Karpas-422 (cell line): Measurements from ENCODE around the gene DYNLL1. TPM values are rescaled to one million over a fixed set of nuclear protein-coding genes. Genes with fewer than 3 reads are reported as not detected.

ENCODE experiments used
- DNase-seq: peaks from one replicate; pipeline ENCODE4 v3.0.0-alpha.2; 2015
- H2AFZ ChIP-seq: fragments of 200-600 bp; sonication (generic); 2 replicates; pipeline ENCODE4 v1.6.1; 2014; ENCODE audit warnings: antibody characterized with exemption, low read length, mixed read lengths
- H3K27ac ChIP-seq: fragments of 200-600 bp; sonication (generic); 2 replicates; pipeline ENCODE4 v1.5.1; 2014; ENCODE audit warnings: mild to moderate bottlenecking, low read length, moderate library complexity
- H3K27me3 ChIP-seq: fragments of 200-600 bp; sonication (generic); 2 replicates; pipeline ENCODE4 v1.6.1; 2014; ENCODE audit warnings: low read length, mixed read lengths
- H3K36me3 ChIP-seq: fragments of 200-600 bp; sonication (generic); 2 replicates; pipeline ENCODE4 v1.6.1; 2014; ENCODE audit warnings: low read length, mixed read lengths; ENCODE audit not compliant: insufficient read depth
- H3K4me1 ChIP-seq: fragments of 200-600 bp; sonication (generic); 2 replicates; pipeline ENCODE4 v1.6.1; 2014; ENCODE audit warnings: mild to moderate bottlenecking, low read length, mixed read lengths
- H3K4me2 ChIP-seq: fragments of 200-600 bp; sonication (generic); 2 replicates; pipeline ENCODE4 v1.6.1; 2014; ENCODE audit warnings: low read length, low read depth, mild to moderate bottlenecking; ENCODE audit not compliant: poor library complexity, severe bottlenecking
- H3K4me3 ChIP-seq: fragments of 200-600 bp; sonication (generic); 2 replicates; pipeline ENCODE4 v1.5.1; 2014; ENCODE audit warnings: mild to moderate bottlenecking, antibody characterized with exemption, low read length, mixed read lengths
- H3K79me2 ChIP-seq: fragments of 200-600 bp; sonication (generic); 2 replicates; pipeline ENCODE4 v1.6.1; 2014; ENCODE audit warnings: mild to moderate bottlenecking, low read length, mixed read lengths
- H3K9ac ChIP-seq: fragments of 200-600 bp; sonication (generic); 2 replicates; pipeline ENCODE4 v1.6.0; 2014; ENCODE audit warnings: low read length
- H3K9me2 ChIP-seq: fragments of 200-600 bp; sonication (generic), shearing (Covaris generic); replicated peaks from 2 replicates; pipeline ENCODE4 v1.6.0; 2014; ENCODE audit warnings: mild to moderate bottlenecking, low read length, moderate library complexity; ENCODE audit not compliant: insufficient read depth
- H3K9me3 ChIP-seq: fragments of 300-700, 200-600 bp; sonication (generic); 2 replicates; pipeline ENCODE4 v1.6.1; 2014; ENCODE audit warnings: low read length, mixed read lengths
- H4K20me1 ChIP-seq: fragments of 200-600 bp; sonication (generic); 2 replicates; pipeline ENCODE4 v1.6.1; 2014; ENCODE audit warnings: mild to moderate bottlenecking, antibody characterized with exemption, low read length, low read depth; ENCODE audit not compliant: insufficient read depth
- total RNA-seq: library from RNA; depleted of rRNA; stranded (reverse); fragments of >200 nt; shearing (Covaris generic); gene quantifications from 2 replicates; pipeline ENCODE4 v1.2.3, GENCODE V29; 2014; ENCODE audit warnings: low replicate concordance

The DYNLL1 gene
- total RNA-seq, 1 experiment from 2014 or later = 308 TPM

DNA sequence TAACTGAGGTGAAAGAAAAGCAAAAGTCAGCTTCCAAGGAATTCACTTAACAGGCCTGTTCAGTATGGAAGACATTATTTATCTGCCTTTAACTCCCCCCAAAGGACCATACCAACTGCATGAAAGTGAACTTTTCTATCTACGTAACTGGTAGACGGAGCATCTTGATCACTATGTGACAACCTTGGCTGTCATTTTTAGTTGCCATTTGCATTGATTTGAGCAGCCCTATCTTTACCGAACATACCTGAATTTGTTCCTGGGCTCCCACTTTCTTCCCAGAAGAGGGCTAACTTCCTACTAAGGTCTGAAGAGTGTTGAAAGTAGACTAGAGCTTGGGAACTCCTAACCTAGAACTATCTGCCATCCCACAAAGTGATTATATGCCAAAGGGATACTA lies 35.8 kb upstream of the DYNLL1 start:
- no peak overlapping the region for H3K27ac ChIP-seq
- H3K4me3 ChIP-seq = no peak overlapping the region
- no peak overlapping the region for H3K4me2 ChIP-seq
- H3K9me3 ChIP-seq = no peaks in the 10 kb centered on the region
- no peaks in the 10 kb centered on the region for H3K9me2 ChIP-seq
- H3K79me2 ChIP-seq = peaks cover 22% of the 10 kb centered on the region
- DNase-seq = no peak
- no peak overlapping the region for H3K9ac ChIP-seq
- H4K20me1 ChIP-seq = peaks cover 10% of the 10 kb centered on the region; the same call in 1 of the 2 replicates
- no peaks in the 10 kb centered on the region for H3K27me3 ChIP-seq
- H2AFZ ChIP-seq = no peak overlapping the region
- no peaks in the 10 kb centered on the region for H3K4me1 ChIP-seq
- H3K36me3 ChIP-seq = peaks cover 62% of the 10 kb centered on the region

DNA sequence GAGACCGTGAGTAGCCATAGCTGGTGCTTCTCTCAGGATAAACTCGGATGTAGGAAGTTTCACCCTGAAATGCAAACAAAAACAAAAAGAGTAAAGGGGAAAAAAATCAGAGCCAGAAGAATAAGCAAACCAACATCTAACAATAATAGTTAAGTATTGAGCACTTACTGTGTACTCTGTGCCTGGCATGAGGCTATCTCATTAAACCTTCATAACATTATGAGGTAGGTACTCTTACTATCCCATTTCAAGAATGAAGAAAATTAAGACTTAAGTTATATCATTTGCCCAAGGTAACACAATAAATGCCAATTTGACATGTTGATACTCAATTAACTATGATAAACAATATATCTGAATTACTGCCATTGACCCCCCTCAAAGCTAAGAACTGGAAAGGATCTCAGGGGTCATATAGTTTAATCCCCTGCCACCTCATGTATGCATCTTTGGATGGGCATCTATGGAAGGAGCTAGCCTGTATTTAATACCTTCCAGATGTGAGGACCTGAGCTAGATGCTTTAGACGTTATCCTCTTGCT lies 33.7 kb upstream of the DYNLL1 start:
- H3K9ac ChIP-seq = no peak overlapping the region
- H3K4me3 ChIP-seq = no peak overlapping the region
- no peaks in the 10 kb centered on the region for H3K27me3 ChIP-seq
- no peaks in the 10 kb centered on the region for H3K9me2 ChIP-seq
- H3K36me3 ChIP-seq = peaks cover 68% of the 10 kb centered on the region
- no peak overlapping the region for H2AFZ ChIP-seq
- H4K20me1 ChIP-seq = peaks cover 30% of the 10 kb centered on the region
- no peak overlapping the region for H3K4me2 ChIP-seq
- peaks cover 42% of the 10 kb centered on the region for H3K79me2 ChIP-seq
- peaks cover 12% of the 10 kb centered on the region; the same call in 1 of the 2 replicates for H3K4me1 ChIP-seq
- H3K27ac ChIP-seq = no peak overlapping the region
- no peaks in the 10 kb centered on the region for H3K9me3 ChIP-seq
- DNase-seq = no peak

DNA sequence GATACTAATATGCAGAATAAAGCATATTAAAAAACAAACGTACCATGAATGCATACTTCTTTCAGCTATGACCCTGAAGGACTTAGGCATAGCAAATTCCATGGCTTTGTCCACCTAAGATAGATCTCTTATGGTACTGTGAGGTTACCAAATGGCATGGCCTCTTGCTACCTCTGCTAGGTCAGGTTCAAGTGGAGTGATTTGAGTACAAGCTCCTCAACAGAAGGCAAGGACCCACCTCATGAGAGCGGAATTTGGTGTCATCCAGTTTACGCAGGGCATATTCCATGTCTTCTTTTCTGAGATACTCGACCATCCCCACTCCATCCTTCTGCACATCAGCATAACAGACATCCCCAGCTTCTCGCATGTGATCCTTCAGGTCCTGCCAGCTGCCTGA lies 32.2 kb upstream of the DYNLL1 start:
- Histone ChIP-seq H3K9ac (no peak overlapping the region), H3K79me2 (peaks cover 58% of the 10 kb centered on the region), H3K36me3 (peaks cover 68% of the 10 kb centered on the region), H3K4me3 (no peak overlapping the region), H3K4me2 (no peak overlapping the region), H3K9me2 (no peaks in the 10 kb centered on the region), H3K4me1 (peaks cover 24% of the 10 kb centered on the region), H3K27ac (no peak overlapping the region), H2AFZ (no peak overlapping the region), H4K20me1 (peaks cover 45% of the 10 kb centered on the region), H3K27me3 (no peaks in the 10 kb centered on the region), H3K9me3 (no peaks in the 10 kb centered on the region)
- no peak for DNase-seq

DNA sequence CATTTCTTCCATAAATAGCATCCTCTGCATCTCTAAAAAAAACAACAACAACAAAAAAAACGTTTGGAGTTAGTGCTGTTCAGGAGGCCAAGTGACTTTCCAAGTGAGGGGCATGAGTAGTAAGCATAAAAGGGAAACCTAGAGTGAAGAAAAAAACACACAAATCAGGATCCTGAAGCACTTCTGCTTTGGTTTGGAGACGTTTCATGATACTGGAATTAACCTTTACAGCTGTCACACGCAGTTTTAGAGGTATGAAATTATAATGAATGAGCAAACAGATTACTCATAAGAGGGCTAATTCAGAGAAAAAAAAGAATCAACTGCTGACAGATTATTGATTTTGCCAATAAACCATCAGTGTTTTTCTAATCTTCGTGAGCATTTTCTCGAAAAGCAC lies 30.2 kb upstream of the DYNLL1 start:
- Histone ChIP-seq H3K27ac (no peak overlapping the region), H3K36me3 (peaks cover 60% of the 10 kb centered on the region), H3K9me2 (no peaks in the 10 kb centered on the region), H4K20me1 (peaks cover 48% of the 10 kb centered on the region), H3K4me2 (no peak overlapping the region), H3K9me3 (no peaks in the 10 kb centered on the region), H3K9ac (no peak overlapping the region; the same call in 1 of the 2 replicates), H2AFZ (no peak overlapping the region), H3K79me2 (peaks cover 65% of the 10 kb centered on the region), H3K27me3 (no peaks in the 10 kb centered on the region), H3K4me1 (peaks cover 31% of the 10 kb centered on the region), H3K4me3 (no peak overlapping the region)
- no peak for DNase-seq

DNA sequence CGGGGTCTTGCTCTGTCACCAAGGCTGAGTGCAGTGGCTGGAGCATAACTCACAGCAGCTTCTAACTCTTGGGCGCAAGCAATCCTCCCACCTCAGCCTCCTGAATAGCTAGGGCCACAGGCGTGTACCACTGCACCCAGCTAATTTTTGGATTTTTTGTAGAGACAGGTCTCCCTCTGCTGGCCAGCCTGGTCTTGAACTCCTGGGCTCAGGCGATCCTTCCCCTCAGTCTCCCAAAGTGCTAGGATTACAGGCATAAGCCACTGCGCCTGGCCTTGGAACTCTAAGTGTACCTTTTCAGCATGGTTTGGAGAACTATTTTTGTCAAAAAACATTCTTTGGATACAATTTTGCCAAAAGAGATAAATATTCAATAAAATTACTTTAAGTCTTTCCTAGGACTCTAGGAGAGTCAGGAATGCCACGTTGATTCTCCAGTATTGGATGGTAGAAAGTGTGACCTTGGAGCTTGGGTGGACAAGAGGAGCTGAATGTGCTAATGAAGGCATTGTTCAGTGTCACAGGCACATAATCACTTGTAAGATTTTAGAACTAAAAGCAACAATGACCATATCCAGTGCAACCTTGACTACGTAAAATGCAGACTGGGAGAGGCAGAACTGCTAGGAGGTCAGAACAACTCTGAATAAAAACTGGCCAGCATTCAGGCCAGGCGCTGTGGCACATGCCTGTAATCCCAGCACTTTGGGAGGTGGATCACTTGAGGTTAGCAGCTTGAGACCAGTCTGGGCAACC lies 29.2 kb upstream of the DYNLL1 start:
- Histone ChIP-seq H3K36me3 (peaks cover 53% of the 10 kb centered on the region), H3K27ac (no peak overlapping the region), H2AFZ (no peak overlapping the region), H3K9ac (peak overlapping the region; percentile 18; the same call in 1 of the 2 replicates), H3K9me3 (no peaks in the 10 kb centered on the region), H3K4me3 (no peak overlapping the region), H3K4me1 (peaks cover 31% of the 10 kb centered on the region), H3K4me2 (no peak overlapping the region), H3K79me2 (peaks cover 65% of the 10 kb centered on the region), H3K9me2 (no peaks in the 10 kb centered on the region), H3K27me3 (no peaks in the 10 kb centered on the region), H4K20me1 (peaks cover 48% of the 10 kb centered on the region)
- DNase-seq = peak; percentile 83

DNA sequence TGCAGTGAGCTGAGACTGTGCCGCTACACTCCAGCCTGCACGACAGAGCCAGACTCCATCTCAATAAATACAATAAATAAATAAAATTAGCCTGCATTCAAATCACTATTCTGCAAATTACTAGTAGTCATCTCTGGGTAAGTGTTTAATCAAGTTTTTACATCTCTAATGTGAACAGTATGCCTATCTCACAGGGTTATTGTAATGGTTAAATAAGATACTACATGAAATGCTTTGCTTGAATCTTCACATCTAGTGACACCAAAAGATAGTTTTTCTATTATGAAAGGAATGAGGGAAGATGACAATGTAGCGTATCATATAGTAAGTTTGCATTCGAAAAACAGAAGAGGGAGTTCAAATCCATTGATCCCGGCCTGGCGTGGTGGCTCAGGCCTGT lies 28.5 kb upstream of the DYNLL1 start:
- H3K27ac ChIP-seq = no peak overlapping the region
- no peak for DNase-seq
- H3K9ac ChIP-seq = no peak overlapping the region
- peaks cover 47% of the 10 kb centered on the region for H3K36me3 ChIP-seq
- no peaks in the 10 kb centered on the region for H3K9me3 ChIP-seq
- H3K9me2 ChIP-seq = no peaks in the 10 kb centered on the region
- peaks cover 46% of the 10 kb centered on the region for H4K20me1 ChIP-seq
- no peak overlapping the region for H2AFZ ChIP-seq
- H3K4me1 ChIP-seq = peaks cover 31% of the 10 kb centered on the region
- H3K27me3 ChIP-seq = no peaks in the 10 kb centered on the region
- H3K4me2 ChIP-seq = no peak overlapping the region
- H3K4me3 ChIP-seq = no peak overlapping the region
- H3K79me2 ChIP-seq = peaks cover 63% of the 10 kb centered on the region

DNA sequence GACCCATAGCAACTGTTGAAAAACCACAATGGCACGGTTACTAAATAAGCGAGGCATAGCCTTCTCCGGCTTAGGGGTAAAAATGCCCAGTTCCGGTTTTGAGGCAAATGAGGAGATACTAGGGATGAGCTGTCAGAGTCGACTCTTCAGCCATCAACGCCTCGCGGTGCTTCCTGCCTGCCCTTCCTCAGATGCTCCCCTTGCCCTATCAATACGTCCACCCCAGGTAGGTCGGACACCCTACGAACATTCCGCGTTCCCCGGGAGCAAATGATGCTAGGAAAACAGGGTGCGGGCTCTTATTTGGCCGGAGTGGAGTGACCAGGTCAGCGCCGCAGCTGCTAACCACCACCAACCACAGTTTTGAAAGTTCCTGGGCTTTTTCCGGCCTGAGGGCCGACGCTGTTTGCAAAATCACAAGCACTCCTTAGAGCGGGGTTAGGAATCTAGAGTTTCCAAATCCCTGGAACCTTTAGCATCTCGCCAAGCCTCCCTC lies 27.5 kb upstream of the DYNLL1 start:
- Histone ChIP-seq H3K9ac (peak overlapping the region; percentile 98), H3K27ac (peak overlapping the region; percentile 78), H3K79me2 (peaks cover 59% of the 10 kb centered on the region), H3K9me2 (no peaks in the 10 kb centered on the region), H3K9me3 (no peaks in the 10 kb centered on the region), H2AFZ (no peak overlapping the region), H3K4me1 (peaks cover 31% of the 10 kb centered on the region), H3K4me2 (peak overlapping the region; percentile 90), H3K4me3 (peak overlapping the region; percentile 84), H3K27me3 (no peaks in the 10 kb centered on the region), H4K20me1 (peaks cover 42% of the 10 kb centered on the region), H3K36me3 (peaks cover 40% of the 10 kb centered on the region)
- peak; percentile 75 for DNase-seq

DNA sequence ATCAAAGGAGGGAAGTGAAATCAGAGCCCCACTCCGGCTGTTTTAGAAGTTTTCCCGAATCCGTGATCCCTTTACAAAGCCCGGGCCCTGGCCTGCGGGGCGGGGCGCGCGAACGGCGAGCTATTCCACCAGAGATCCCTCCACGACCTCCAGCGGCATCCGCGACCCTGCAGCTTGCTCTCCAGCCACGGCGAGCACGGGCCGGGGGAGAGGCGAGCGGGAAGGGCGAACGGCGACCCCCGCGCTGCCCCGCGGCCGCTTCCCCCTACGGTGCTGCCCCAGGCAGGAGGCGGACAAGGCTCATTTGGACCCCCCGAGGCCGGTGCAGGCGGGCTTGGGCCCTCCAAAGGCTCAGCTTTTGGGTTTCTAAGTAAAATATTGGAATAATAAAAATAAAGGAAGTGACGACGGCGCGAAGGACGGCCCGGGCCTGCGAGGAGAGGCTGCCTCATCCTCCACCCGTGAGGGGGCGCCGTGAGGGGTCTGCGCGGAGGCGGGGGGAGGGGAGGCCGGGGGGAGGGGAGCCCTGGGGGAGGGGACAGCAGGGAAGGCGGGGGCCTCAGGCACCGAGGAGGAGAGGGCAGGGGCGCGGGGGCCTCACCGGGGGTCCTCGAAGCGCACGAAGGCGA lies 27.0 kb upstream of the DYNLL1 start:
- H3K9ac ChIP-seq = peak overlapping the region; percentile 98
- peaks cover 42% of the 10 kb centered on the region for H4K20me1 ChIP-seq
- DNase-seq = peak; percentile 76
- H3K36me3 ChIP-seq = peaks cover 34% of the 10 kb centered on the region
- H3K9me3 ChIP-seq = no peaks in the 10 kb centered on the region
- H3K79me2 ChIP-seq = peaks cover 54% of the 10 kb centered on the region
- peak overlapping the region; percentile 90 for H3K4me2 ChIP-seq
- H2AFZ ChIP-seq = no peak overlapping the region
- H3K27me3 ChIP-seq = no peaks in the 10 kb centered on the region
- H3K27ac ChIP-seq = peak overlapping the region; percentile 78
- peak overlapping the region; percentile 84 for H3K4me3 ChIP-seq
- peaks cover 31% of the 10 kb centered on the region for H3K4me1 ChIP-seq
- H3K9me2 ChIP-seq = no peaks in the 10 kb centered on the region
